Heart left ventricle (tissue), 13 donors: ENCODE results near the gene LCE7A.
A peak's percentile ranks its signal among the peaks of the same experiment; 100 is the strongest.

Source experiments
- POLR2A ChIP-seq, 2 donors: fragments of 450-650 bp; IDR thresholded peaks; one replicate each; pipeline ENCODE4 v1.6.1; 2017; ENCODE audit warnings: antibody characterized with exemption in 2 of 2, mild to moderate bottlenecking in 2 of 2, moderate library complexity in 2 of 2
- TF ChIP-seq, protein P1 (sequence below), 12 donors: fragments of 200-600 bp; sonication (generic) in 4 of 12; IDR thresholded peaks; one replicate each; pipeline versions ENCODE4 v1.5.0 to v1.8.0; 2018 to 2022; ENCODE audit warnings: antibody characterized with exemption in 12 of 12, mild to moderate bottlenecking in 5 of 12
- donor health status: ischemic (EF 13 %, LVEDD 7.1; RV severe dilation, severe dysfunction).
- donor health status: DM: no; HTN: yes; CAD: no.
- donor health status: DM: no; HTN: no; CAD: no.
- donor health status: ischemic (EF 25% LVEDD 6.9; RV normal size, moderate dysfunction).
- donor health status: ischemic (EF 25% LVEDD 5.7; RV mildly dilated, moderate dysfunction).
- donor health status: ischemic (EF 35%, LVEDD 5.7; RV mildly dilated, moderate dysfunction).
- donor health status: nonischemic (EF 11% LVEDD 7.7; RV severe dilation, severe dysfunction).
- donor health status: DM: yes; HTN: yes; CAD: no.
- donor health status: PGD.
- donor health status: ischemic (EF 29% LVEDD 5.4; RV normal size, mild dysfunction).
- donor health status: nonischemic (EF 23%, LVEDD 6.1; RV moderate dilation, normal function).

DNA sequence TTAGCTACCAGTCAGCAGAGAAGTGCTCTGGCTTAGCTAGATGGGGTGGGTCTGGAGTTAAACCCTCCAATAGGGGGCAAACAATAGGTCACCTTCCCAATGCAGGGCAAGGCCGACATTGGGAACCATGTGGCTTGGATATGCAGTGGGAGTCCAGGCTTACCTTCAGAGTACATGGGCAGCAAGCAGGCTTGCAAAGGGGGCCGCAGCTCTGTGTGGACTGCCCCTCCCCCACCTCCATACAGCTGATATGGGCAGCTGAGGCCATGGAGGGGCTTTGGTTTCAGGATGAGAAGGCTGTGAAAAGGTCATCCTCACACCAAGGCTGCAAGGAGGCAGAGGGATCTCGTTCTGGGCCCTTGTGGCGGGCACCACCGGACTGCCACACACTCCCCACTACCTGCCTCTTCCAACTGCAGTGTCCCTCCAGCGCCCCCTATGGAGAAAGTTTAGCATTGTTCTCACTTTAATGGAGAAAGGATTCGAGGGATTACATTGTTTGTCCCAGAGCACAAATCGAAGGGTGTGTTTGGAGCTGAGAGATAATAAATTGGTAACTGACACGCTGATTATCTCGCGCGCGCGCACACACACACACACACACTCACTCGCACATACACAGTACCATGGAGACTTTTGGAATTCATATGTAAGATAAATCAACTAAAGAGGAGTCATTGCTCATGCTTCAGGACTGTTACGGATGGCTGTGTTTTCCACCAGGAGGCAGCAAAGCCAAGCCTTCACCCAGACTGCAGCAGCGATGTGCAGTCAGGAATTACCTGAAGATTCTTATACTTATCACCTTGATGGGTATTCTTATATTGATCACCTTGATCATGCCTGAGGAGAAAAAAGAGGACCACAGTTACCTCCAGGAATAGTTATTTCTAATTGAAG lies 11.3 kb downstream of the LCE7A start:
- TF ChIP-seq, protein P1, sequence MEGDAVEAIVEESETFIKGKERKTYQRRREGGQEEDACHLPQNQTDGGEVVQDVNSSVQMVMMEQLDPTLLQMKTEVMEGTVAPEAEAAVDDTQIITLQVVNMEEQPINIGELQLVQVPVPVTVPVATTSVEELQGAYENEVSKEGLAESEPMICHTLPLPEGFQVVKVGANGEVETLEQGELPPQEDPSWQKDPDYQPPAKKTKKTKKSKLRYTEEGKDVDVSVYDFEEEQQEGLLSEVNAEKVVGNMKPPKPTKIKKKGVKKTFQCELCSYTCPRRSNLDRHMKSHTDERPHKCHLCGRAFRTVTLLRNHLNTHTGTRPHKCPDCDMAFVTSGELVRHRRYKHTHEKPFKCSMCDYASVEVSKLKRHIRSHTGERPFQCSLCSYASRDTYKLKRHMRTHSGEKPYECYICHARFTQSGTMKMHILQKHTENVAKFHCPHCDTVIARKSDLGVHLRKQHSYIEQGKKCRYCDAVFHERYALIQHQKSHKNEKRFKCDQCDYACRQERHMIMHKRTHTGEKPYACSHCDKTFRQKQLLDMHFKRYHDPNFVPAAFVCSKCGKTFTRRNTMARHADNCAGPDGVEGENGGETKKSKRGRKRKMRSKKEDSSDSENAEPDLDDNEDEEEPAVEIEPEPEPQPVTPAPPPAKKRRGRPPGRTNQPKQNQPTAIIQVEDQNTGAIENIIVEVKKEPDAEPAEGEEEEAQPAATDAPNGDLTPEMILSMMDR (IDR thresholded peaks at IDR 0.05), result peak in 4 of 12 donors; percentile 8 to 18 (median 14)
- TF ChIP-seq POLR2A (IDR thresholded peaks at IDR 0.05), result no peak
